ENCODE measurements around the gene SCARB1.

DNA sequence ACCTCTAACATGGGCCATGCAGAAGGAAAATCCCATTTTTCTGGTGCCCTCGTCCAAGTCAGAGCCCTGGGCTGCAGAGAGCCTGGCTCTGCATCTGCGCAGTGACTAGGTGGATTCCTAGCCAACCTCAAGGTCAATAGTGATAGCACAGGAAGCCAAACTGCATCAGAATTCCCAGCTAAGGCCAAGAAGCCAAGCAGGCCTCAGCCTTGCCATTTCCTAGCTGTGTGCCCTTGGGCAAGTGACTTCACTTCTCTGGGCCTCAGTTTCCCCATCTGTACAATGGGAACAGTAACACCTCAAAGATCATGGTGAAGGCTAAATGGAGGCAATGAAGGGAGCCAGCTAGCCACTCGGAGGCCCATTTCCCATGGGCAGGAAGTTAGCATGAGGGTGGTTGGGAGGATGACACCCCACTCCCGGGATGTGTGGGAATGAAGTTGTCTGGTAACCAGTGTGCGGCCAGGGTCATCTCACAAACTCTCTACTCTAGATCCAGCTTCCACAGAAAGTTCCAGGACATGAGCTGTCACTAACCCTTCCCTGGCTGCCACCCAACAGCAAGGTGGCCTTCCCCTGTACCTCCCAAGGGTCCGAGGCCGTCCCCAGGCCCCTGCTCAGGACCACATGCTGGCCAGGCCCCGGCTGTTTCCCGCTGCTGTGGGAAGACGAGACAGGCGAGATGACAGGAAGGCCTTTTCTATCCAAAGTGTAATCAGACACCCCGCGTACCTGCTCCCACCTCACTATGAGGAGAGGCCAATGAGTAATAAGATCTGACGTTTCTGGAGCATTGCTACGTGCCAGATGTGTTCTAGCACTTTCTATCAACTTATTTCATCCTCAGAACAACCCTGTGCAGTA is 125.7 kb downstream of the SCARB1 start:
- TF ChIP-seq POLR2A (IDR thresholded peaks at IDR 0.05), result no peak
- no peak for TF ChIP-seq CTCF (IDR thresholded peaks at IDR 0.05)
